HG02970 (cell line): Measurements from ENCODE around the gene TRHDE.

Experiments used
- ATAC-seq: cut with Tn5 transposase; IDR thresholded peaks from one replicate; pipeline ENCODE4 v1.9.1; 2021; ENCODE audit warnings: mild to moderate bottlenecking, moderate library complexity, moderate number of reproducible peaks; ENCODE audit not compliant: unreplicated experiment, low FRiP score

Gene TRHDE

DNA sequence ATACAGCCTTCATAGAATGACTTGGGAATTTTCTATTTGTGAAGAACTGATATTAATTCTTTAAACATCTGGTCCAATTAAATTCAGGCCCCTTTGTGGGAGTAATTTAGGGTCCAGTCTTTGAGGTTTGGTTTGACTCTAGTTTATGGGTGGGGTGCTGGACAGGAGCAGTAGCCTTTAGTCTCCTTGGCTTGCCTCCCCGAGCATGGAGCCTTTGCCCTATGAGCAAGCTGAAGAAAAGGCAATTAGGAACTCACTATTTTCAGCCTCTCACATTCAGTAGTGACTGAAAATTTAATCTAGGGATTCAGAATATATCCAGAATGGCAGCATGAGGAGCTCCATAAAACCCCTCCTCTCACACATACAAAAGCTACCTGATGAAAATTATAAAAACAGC, 161.1 kb downstream of the TRHDE start:
- no peak for ATAC-seq

DNA sequence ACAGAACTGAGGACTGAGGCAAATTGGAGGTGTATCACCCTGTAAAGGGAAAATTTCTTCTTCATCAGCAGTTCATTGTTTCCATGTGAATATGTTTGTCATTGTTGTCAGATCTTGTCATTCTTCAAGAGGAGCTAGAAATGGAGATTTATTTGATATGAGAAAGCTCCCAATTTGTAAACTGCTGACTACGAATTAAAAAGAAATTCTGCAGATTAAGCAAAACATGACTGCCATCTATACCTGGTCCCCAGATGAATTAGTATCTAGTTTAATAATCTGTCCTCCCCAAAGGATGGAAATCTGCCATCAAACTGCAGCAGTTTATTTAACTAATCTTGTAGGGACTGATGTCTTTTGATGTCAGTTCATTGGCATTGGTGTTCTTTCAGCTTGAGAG, 162.8 kb downstream of the TRHDE start:
- no peak for ATAC-seq

DNA sequence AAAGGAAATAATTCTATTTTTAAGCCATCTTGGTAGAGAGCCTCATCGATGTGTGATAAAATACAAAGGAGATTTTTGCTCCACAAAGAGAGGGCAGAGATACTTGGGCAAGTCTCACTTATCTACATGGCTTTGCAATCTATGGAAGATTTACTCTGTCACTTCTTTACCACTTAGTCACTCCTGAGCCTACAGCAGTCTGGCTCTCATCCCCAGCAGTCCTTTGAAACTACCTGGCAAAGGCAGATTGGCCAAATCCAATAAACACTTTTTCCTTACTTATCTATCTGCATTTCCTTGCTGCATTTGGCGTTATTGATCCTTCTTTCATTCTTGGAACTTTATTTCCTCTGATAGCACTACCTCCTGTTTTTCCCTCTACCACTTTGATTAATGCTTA, 170.0 kb downstream of the TRHDE start:
- ATAC-seq = no peak

- ATAC-seq = no peak
These were observed 172.0 kb downstream of the TRHDE start for GRCh38 chr12:72444125-72444524.

DNA sequence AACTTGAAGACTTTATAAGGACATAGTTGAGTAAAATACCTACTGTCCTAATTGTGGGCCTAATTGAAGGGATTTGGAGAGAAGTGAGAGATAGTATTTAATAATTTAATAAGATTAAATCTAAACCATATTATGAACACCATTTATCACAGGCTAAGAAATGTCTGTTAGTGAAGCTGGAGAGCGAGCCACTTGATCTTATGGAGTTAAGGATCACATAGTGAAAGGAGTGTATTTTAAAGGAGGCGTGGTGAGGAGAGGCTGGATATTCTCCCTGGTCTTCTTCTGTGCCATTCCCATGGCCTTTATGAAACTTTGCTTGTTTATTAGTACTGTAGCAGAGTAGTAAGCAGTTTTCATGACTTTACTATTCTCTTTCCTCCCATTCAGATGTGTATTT, 172.4 kb downstream of the TRHDE start:
- no peak for ATAC-seq

GRCh38 chr12:72448089-72448488, 175.9 kb downstream of the TRHDE start:
- ATAC-seq = no peak

GRCh38 chr12:72448805-72449204, 176.6 kb downstream of the TRHDE start:
- ATAC-seq = no peak

DNA sequence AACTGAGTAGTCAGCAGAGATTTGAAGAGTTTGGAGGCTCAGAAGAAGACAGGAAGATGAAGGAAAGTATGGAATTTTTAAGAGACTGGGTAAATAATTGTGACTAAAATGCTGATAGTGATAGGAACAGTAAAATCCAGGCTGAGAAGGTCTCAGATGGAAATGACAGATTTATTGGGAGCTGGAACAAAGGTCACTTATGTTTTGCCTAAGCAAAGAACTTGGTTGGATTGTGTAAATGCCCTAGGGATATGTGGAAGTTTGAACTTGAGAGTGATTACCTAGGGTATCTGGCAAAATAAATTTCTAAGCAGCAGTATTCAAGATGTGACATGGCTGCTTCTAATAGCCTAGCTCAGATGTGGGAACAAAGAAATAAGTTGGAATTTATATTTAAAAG, 180.9 kb downstream of the TRHDE start:
- ATAC-seq = no peak

- no peak for ATAC-seq
These were observed 181.4 kb downstream of the TRHDE start for GRCh38 chr12:72453550-72453949.

DNA sequence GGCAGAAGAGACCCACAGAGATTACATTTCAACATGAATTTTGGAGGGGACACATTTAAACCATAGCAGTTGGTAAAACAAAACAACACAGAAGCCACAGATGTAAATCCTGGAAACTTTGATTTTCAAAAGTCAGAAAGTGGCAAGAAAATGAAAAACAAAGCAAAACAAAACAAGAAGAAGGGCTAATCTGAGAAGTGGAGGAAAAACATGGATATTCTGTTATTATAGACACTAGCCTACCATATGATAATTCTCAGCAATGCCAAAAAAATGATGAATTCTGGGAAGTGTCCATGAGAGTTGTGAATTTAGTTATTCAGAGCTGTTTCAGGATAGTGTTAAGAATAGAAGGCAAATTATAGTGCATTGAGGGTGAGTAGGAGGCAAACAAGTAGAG, 192.3 kb downstream of the TRHDE start:
- no peak for ATAC-seq

DNA sequence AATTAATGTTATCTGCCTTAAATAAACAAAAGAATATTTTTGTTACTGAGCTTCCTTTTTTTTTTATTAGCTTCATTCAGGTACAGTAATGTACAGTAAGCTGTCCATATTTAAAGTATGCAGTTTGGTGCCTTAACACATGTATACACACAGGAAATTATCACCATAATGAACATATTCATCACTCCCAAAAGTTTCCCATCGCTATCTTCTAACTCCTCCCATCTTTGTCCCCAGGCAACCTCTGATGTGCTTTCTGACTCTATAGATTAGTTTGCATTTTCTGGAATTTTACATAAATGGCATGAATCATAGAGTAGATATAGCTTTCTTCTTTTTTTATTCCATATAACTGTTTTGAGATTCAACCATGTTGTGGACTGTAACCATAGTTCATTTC, 193.0 kb downstream of the TRHDE start:
- ATAC-seq = no peak

DNA sequence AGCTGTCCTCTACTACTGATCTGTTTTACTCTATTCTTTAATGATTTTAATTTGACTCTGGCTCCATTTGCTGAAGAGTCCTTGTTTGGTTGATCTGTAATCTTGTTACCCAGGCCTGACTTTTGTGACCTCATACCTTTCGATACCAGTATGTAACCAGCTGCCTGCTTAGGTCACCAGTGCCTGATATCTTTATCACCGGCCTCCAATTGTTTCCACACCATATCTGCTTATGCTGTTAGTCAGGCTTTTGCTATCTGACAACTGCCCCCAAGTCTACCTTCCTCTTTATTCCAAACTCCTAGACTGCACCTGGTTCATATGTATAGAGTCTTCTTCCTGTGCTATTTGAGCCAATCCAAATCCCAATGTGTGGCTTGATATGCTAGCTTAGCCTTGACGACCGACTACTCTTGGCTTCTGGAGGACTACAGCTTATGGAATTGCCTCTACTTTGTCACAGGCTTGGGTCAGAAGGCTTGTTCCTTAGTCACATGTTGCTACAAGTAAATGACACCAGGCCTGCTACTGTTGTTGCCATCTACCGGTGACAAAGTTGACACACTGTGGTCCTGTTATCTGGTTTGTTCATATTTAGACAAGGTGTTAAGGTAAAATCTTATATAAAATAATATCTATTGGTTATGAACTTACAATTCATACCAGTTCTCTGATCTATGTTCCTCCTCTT, 193.9 kb downstream of the TRHDE start:
- ATAC-seq = no peak

GRCh38 chr12:72467985-72468384, 195.8 kb downstream of the TRHDE start:
- no peak for ATAC-seq

GRCh38 chr12:72468505-72468904, 196.3 kb downstream of the TRHDE start:
- no peak for ATAC-seq

- ATAC-seq = no peak
These were observed 199.6 kb downstream of the TRHDE start for GRCh38 chr12:72471806-72472205.

DNA sequence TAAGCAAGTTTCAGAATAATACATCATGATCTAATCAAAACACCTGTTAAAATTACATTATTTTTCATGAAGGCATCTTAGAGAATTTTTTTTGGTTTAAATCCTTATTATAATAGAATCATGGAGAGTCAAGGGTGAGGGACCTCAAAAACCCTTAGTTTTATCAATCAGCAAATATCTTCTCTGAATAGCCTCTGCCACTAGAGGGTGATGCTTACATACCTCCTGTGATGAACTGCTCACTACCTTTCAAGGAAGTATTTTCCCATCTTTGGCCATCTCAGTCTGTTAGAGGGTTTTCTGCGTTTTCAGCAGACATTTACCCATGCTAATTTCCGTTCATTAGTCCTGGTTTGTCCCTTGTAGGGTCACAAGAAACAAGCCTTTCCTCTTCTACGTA, 200.2 kb downstream of the TRHDE start:
- ATAC-seq = no peak

DNA sequence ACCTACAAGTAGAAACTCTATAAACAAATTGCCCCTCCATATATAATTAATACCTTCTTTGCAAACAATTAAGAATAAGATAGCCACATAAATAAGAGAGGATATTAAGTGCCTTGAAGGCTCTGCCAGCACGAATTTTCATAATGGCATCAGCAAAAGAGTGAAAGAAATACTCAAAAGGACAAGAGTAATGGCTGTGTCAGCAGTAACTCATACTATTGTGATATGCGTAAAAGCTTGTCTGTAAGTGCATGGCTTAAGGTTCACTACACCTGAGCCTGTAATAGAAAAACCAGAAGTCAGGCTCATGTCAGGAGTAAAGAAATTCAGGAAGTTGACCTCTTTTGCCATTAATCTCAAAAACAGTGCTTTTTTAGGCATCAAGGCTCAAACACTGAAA, 204.1 kb downstream of the TRHDE start:
- ATAC-seq = no peak

DNA sequence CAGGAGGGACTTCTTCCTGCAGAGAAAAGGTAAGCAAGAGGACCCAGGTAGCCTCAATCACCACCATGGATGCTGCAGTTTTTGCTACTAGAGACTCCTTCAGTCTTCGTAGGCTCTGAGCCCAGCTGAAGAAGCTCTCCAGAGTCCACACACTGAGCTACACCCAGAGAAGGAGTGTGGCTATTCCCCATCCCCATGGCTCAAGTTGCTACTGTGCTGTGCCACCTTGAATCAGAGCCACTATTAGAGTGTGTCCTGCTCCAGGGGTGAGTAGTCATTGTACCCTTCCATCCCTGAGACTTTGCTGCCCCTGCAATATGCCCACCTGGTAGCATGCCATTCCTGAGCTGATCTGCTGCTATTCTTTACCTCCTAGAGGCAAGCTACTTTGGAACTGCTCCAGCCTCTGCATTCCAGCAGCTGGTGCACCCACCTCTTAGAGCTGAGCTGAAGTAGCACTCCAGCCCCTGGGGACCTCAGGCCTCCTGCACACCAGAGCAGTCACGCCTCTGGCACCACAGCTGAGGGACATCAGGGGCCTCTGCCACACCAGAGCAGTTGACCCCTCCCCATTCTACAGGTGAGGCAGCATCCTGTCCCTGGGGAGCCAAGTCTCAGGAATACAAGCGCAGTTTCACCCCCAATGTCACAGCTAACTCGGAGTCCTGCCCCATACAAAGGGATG, 213.0 kb downstream of the TRHDE start:
- no peak for ATAC-seq

DNA sequence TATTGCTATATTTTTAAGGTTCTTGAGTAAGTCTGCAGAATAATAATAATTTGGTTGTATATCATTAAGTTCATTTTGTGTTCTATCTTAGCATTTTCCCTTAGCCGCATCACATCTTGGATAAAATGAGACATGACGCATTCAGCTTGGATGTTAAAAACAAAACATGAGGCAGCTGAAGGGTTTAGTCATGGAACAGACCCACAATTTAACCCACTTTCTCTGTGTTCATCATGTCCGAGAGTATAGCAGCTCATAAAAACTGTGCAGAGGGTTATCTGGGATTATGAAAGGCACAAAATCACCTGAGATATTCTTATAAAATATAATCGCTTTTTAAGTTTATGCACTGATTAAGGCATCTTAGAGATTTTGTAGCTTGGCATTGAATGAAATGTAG, 219.3 kb downstream of the TRHDE start:
- no peak for ATAC-seq

DNA sequence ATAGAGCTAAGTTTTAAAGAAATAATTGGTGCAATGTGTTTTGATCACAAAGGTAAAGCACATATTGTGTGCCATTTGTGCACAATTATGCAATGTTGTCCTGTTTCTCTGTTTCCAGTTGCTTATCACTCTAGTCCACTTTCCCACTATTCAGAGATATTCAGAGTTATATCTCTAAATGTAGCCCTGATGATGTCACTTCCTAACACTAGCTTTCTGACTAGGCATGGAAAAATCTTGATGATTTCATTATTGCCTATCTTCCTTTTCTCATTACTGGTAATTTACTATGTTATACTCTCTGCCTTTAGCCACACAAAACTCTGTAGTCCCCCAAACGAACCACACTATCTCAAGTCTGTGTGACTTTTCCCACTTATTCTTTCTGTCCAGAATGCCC, 221.2 kb downstream of the TRHDE start:
- ATAC-seq = no peak

DNA sequence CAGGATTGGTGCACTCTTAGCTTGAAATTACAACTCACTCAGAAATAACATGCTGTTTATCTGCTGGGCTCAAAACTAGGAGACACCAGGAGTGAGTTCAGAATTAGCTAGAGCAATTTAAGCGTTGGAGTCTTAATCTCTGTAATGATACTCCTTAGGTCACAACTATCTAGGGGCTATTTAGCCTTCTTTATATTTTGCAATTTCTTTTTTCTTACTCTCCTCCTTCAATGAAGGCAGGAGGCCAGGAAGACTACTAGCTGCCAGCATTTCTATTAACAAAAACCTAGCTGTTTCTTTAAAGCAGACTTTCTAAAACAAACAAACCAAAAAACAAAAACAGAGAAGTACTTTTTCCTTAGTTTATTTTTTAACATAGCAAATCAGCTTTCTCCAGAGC, 226.2 kb downstream of the TRHDE start:
- no peak for ATAC-seq

DNA sequence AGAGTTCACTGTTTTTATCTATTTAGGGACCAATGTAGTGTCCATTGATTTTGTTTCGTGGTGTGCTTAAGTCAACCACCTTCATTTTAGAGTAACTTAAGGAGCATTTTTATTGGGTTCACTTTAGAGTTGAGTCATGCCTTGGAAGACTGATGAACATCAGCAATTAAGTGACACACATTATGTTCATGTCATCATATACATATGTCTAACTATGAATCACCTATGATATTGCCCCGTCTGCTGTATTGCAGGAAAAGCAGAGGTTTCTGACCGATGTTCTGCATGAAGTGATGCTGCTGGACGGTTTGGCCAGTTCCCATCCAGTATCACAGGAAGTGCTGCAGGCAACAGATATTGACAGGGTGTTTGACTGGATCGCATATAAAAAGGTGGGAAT, 227.1 kb downstream of the TRHDE start:
- ATAC-seq = no peak
